ENCODE measurements around the gene HARBI1.

HARBI1 gene, protein sequence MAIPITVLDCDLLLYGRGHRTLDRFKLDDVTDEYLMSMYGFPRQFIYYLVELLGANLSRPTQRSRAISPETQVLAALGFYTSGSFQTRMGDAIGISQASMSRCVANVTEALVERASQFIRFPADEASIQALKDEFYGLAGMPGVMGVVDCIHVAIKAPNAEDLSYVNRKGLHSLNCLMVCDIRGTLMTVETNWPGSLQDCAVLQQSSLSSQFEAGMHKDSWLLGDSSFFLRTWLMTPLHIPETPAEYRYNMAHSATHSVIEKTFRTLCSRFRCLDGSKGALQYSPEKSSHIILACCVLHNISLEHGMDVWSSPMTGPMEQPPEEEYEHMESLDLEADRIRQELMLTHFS

DNA sequence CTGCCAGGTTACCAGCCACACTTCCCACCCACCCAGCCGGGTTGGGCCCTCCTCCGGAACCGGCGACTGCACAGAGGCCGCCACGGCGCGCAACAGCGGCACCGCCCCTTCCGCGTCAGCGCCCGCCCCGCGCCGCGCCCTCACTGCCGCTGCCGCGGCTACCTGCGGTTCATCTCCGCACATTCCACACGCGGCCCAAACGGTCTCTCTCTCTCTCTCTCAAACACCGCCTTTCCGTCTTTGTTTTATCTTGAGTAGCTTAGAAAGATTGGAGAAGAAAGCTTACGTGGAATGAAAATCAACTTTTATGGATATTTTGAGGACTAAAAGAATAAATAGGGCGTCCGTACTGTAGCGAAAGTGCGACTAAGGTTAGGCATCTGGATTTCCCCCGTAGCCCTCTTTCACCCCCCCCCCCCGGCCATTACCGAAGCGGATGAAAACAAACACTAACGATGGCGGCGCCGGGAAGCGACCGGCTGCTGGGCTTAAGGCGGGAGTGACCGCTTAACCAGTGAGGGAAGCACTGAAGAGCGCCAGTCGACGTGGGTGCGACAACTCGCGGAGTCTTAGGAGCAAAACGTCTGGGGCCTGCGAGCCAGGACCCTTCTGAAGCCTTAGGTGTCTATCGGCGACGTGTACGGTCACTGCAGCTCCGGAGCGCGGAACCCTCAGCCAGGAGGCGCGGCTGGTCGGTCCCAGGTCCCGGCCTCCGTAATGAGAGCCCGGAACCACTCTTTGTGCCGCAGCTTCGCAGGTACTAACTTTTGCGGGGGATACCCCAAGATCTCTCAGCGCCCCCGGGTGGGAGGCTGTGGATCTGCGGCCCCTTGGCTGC lies at the start of gene HARBI1, which contains the start of gene ATG13:
Gene HARBI1, minus strand, starts transcription at position 94 of the 838 bp plus-strand sequence. CDS start 990 bp downstream, outside the sequence.
Gene ATG13, plus strand, starts transcription at position 420 of the 838 bp plus-strand sequence. CDS start 26,739 bp downstream, outside the sequence.
- DNase-seq (ENCODE audit: low read depth in 2 of 3, low spot score in 2 of 3) = peak; percentile 74 to 85 (median 82)

DNA sequence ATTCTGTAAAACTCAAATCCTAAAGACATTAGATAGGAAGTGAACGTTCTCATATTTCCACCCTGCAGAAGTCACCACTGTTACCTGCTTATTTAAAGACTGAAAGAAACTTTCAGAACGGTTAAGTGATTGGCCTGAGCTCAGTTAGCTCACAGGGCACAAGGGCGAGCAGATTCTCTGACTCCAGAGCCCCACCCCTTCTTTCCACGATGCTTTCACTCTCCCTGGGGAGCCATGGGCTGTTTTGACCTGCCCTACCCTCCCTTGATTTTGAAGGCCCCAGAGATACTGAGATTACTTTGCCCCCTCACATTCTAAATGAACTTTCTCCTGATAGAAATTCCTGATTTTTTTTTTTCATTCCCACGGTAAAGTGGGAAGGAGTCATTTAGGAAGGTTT lies 49.5 kb upstream of the HARBI1 start:
- no peak for DNase-seq (ENCODE audit: low read depth in 2 of 3, low spot score in 2 of 3)

DNA sequence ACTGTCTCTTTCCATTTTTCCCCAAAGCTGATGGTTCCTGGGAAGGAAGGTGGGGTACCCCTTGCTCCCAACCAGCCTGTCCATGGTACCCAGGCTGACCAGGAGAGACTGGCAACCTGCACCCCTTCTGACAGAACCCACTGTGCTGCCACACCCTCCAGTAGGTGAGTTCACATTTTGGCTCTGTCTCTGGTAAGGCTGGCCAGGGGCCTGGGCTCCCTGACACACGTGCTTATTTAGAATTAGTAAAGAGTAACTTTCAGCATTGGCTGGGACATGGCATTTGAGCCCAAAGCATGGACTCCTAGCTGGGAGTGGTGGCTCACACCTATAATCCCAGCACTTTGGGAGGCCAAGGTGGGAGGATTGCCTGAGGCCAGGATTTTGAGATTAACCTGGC lies 48.3 kb upstream of the HARBI1 start:
- DNase-seq (ENCODE audit: low read depth in 2 of 3, low spot score in 2 of 3) = no peak

DNA sequence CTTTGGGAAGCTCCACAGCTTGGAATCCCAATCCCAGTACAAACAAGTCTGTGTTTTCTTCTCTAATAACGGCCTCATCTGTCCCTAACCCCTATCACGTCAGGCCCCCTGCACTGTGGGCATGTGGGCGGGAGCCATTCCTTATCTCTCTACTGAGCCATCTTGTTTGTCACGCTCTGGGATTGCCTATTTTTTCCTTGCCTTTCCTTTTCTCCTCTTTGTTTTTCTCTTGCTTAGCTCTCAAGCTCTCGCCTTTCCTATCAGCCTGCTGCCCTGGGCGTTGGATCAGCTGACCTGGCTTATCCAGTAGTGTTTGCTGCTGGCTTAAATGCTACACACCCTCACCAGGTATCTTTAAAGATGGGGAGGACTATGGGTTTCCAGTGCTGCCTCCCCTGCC lies 47.6 kb upstream of the HARBI1 start:
- no peak for DNase-seq (ENCODE audit: low read depth in 2 of 3, low spot score in 2 of 3)

DNA sequence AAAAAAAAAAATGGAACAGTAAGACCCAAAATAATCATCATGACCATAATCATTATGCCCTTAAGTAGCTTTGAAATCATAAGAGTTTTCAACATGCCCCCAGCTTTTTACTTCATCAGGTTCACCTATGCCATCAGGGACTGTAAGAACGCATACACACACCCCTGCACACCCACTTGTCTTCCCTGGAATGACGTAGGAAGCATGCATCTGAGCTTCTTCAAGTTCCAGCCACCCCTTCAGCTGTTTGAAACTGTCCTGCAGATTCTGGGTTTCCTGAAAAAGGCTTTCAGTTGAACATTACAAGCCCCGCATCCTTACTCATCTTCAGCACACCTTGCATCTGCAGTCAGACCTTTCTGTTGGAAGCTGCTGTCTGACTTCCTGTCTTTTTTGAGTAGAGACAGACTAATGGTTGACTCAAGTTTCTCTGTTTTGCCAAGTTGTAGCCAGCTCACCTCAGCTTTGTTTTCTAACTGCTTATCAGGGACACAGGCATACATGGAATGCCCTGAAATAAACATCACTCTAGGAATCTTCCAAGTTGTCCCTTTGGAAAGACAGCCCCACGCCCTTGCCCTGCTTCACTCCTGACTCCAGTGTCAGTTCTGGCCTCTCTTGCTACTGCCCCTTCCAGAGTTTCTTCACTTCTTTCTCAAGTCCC lies 46.4 kb upstream of the HARBI1 start:
- DNase-seq (ENCODE audit: low read depth in 2 of 3, low spot score in 2 of 3) = no peak

DNA sequence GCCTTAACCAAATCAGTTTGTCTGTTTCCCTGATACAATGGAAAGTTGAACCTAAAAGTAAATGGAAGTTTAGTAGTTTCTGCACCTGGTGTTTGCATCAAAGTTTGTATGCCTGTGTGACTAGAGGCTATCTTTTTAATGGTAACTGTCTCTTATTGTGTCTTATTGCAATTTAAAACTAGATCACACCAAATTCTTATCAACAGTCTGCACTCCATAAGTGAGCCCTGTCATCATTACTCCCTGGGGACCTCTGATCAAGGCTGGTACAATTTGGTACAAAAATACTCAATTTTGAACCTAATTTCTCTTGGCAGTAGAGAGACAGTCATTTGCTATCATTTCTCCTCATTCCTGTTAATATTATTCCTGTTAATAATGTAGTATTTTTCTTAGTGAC lies 45.3 kb upstream of the HARBI1 start:
- DNase-seq (ENCODE audit: low read depth in 2 of 3, low spot score in 2 of 3) = no peak

DNA sequence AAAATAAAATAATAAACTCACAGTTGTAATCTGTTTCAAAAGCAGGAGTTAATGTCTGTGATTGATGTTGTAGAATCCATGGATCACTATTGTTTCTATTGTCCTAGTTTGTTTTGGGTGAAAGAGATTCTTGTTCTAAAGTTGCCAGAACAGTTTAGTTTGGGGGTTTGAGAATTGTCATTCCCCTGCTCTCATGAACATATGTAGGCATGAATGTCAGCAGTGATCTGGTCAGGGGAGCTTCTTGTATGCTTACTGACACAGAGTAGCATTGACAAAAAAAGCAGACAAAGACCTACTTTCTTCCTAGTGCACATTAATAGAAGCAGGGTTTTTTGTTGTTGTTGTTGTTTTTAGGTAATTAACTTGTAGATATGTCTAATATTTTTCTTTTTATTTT lies 44.8 kb upstream of the HARBI1 start:
- no peak for DNase-seq (ENCODE audit: low read depth in 2 of 3, low spot score in 2 of 3)

DNA sequence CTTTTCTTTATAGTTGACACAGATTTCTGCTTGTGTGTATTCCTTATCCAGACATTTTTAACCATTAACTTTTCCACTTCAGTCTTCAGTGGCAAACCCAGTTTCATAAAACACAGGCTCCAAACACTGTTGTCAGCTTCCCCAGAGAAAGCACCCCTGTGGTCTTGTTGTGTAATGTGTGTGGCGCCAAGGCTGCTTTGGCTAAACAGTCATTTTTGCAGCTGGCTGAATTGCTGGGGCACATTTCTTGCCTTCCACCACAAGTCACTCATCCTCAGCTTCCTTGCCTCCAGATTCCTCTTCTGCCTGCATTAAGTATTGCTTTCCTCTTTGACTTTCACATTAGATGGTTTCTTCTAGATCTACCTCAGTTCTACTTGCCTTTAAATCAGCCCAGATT lies 42.9 kb upstream of the HARBI1 start:
- DNase-seq (ENCODE audit: low read depth in 2 of 3, low spot score in 2 of 3) = no peak

DNA sequence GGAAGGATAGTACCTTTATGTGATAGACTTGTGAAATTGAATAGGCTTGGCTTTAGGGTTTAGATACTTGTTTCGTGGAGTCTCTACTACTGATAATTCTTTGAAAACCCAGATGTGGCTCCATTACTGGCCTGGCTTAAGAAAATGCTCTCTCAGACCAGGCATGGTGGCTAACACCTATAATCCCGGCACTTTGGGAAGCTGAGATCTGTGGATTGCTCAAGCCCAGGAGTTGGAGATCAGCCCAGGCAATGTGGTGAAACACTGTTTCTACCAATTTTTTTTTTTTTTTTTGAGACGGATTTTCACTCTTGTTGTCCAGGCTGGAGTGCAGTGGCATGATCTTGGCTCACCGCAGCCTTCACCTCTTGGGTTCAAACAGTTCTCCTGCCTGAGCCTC lies 41.2 kb upstream of the HARBI1 start:
- DNase-seq (ENCODE audit: low read depth in 2 of 3, low spot score in 2 of 3) = no peak

DNA sequence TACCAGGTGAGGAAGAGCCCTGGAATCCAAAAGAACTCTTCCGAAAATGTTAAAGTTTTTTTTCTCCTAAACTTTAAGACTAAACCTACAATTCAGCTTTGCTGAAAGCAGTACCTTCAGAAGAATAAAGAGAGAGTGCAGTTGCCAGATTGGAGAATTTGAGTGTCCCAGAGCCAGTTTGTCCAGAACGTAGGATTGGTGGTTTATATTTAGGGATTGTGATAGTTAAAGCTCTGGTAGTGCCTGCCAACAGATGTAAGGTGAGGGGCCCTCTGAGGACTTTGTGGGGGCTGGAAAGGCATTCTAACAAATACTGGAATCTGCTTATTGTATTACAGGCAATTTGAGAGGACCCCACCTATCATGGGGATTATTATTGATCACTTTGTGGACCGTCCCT lies 40.2 kb upstream of the HARBI1 start:
- DNase-seq (ENCODE audit: low read depth in 2 of 3, low spot score in 2 of 3) = no peak

DNA sequence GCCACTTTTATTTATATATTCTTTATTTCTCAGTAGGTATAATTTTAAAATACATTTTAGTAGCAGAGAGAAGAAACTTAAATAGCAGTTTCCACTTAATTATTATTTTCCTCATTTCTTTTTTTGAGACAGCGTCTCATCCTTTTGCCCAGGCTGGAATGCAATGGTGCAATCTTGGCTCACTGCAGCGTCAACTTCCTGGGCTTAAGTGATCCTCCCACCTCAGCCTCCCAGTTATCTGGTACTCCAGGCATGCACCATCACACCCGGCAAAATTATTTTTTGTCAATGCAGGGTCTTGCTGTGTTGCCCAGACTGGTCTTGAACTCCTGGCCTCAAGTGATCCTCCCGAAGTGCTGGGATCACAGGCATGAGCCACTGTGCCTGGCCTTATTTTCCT lies 38.6 kb upstream of the HARBI1 start:
- DNase-seq (ENCODE audit: low read depth in 2 of 3, low spot score in 2 of 3) = no peak

DNA sequence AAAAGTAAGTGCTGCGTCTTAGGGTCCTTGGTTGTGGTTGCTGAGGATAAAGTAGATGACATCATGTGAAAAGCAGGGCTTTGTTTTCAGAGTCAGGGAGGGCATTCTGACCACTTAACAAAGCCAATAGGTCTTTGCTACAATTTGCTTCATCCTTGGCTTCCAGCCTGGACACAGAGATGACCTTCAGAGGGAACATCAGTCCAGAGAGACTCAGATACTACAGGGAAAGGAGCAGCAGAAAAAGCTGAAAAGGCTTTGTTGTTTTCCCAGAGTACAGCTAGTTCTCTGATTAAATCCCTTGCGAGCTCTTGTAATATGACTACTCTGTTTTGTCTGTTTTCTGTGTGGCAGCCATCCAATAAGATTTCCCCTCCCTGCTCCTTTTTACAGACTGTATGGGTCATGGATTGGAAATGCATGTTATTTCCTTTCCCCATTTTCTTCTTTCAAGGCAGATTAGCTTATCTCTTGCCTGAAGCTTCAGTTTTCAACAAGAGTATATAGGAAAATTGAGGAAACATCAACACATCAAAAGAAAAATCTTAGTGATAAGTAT lies 32.2 kb upstream of the HARBI1 start:
- no peak for DNase-seq (ENCODE audit: low read depth in 2 of 3, low spot score in 2 of 3)

DNA sequence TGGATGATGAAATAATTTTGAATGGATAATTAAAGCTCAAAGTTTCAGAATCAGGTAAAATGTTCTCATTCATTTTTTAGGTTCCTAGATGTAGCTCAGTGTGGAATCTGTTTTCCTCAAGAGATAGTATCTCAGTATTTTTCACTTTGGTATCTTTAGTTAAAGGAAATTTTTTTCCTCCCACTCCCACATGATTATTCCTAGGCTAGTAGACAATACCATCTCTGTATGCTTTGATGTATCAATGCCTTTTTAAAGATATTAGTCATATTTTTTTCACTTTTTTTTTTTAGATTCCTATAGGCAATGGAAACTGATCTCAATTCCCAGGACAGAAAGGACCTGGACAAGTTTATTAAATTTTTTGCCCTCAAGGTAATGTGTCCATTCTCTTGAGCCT lies 27.0 kb upstream of the HARBI1 start:
- DNase-seq (ENCODE audit: low read depth in 2 of 3, low spot score in 2 of 3) = no peak

DNA sequence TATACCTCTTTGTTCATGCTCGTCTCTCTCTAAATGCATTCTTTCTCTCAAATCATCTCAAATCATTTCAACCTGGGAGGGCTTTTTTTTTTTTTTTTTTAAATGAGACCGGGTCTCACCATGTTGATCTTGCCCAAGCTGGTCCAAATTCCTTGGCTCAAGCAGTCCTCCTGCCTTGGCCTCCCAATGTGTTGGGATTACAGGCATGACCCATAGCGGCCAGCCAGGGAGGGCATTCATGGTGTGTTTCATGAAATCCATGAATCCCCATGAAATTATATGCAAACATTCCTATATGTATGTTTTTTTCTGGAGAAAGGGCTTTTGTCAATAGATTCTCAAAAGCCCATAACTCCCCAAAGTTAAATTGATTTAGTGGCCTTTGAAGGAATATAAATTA lies 26.5 kb upstream of the HARBI1 start:
- no peak for DNase-seq (ENCODE audit: low read depth in 2 of 3, low spot score in 2 of 3)

DNA sequence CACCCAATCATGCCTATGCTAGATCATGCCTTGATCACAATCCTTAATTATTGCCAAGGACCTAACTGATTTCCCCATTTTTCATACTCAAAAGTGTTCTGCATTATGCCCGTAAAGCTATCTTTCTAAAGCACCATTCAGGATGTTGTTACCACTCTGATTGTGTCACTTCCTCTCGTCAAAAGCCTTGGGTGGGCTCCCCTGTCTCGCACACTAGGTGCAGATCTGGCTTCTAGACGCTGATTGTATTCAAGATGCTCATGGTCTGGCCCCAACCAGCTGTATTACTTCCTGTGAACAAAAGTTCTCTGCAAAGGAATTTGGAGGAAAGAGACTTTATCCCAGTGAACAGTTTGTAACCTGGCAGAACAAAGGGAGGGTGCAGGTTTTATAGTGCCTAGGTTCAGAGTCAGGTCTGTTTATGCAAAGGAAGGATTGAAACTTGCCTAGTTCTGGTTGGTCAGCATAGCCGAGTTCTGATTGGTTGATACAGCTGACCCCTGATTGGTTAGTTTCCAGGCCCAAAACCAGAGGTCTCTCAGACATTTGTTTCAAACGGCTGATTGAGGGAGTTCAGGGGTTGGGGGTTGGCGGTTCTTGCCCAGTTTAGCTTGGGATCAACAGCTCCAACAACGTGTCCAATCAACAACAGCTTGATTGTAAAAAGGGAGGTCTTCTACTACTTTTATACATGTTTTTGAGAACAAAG lies 25.8 kb upstream of the HARBI1 start:
- no peak for DNase-seq (ENCODE audit: low read depth in 2 of 3, low spot score in 2 of 3)

DNA sequence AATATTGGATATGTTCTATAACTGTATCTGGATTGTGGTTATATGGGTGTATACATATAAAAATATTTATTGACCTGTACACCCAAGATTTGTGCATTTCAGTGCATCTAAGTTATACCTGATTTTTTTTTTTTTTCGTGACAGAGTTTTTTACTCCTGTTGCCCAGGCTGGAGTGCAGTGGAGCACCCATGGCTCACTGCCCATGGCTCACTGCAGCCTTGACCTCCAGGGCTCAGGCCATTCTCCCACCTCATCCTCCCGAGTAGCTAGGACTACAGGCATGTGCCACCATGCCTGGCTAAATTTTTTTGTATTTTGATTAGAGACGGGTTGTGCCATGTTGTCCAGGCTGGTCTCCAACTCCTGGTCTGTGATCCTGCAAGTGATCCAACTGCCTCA lies 24.6 kb upstream of the HARBI1 start:
- no peak for DNase-seq (ENCODE audit: low read depth in 2 of 3, low spot score in 2 of 3)

DNA sequence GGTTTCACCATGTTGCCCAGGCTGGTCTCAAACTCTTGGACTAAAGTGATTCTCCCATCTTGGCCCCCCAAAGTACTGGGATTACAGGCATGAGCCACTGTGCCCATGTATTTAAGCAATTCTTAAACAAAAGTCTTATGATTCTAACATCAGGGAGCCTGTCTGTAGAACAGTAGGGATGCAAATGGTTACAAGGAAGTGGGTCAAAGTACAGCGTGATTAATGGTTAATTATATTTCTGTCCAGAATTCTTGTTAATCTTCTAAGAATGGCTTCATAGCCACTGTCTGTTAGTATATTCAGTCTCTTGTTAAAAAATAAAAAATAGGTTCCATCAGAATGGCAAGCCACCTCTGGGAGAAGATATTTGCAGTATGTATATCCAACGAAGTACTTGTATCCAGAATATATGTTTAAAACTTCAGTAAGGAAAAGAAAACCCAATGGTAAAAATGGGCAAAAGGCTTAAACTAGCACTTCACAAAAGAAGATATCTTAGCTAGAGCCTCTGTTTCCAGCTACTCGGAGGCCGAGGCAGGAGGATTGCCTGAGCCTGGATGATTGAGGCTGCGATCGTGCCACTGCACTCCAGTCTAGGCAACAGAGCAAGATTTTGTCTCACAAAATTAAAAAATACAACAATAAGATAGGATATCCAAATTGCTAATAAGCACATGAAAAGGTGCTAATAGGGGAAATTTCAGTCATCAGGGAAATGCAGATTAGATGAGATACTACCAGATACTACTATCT lies 23.2 kb upstream of the HARBI1 start:
- DNase-seq (ENCODE audit: low read depth in 2 of 3, low spot score in 2 of 3) = no peak

DNA sequence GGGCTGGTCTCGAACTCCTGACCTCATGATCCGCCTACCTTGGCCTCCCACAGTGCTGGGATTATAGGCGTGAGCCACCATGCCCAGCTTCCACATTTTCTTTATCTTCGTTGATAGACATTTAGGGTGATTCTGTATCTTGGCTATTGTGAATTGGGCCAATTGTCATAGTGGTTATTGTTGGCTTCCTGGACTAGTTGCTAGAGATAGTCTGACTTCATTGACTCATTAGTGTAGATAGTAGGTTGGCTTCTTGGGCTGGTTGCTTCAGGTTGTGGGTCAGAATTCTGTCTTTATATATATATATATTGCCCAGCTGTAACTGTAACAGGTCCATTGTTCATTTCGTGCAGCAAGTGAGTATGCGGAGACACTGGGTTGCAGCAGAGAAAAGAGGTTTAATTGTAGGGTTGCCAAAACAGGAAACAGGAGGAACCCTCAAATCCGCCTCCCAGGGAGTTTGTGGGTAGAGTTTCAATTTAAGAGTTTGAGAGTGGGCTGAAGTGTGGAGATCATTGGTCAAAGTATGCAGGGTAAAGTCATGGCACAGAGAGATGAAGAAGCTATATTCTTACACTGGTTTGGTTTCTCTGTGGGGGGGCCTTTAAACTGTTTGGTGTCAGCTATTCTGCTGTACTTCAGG lies 22.3 kb upstream of the HARBI1 start:
- no peak for DNase-seq (ENCODE audit: low read depth in 2 of 3, low spot score in 2 of 3)

DNA sequence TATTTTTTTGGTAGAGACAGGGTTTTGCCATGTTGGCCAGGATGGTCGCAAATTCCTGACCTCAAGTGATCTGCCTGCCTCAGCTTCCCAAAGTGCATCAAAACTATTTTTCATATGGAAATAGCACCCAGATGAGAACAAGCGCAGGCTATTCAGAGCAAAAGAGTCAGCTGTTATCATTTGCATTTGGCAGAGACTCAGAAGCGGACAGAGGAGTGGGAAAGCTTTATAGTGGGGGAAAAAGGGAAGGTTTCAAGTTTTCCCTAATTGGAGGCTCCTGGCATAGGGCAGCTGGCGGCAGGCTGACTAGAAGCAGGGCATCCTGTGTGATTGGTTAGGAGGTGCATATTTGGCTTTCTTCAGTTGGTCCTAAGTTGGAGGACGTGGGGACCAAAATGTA lies 20.5 kb upstream of the HARBI1 start:
- no peak for DNase-seq (ENCODE audit: low read depth in 2 of 3, low spot score in 2 of 3)

Data from activated CD8-positive, alpha-beta memory T cell treated with anti-CD3 and anti-CD28 coated beads for 48 hours (primary cell).